Hematopoietic multipotent progenitor cell (in vitro differentiated cells): ENCODE measurements around the gene BCAM. TPM values are rescaled to one million over a fixed set of nuclear protein-coding genes. Genes with fewer than 3 reads are reported as not detected.
"Not testable (repeated sequence)": the region's sequence is repeated elsewhere in the genome, so short reads cannot be mapped to it uniquely, and the experiment has no call there.

Experiments used
- DNase-seq, 3 donors: peaks; one replicate each; pipeline ENCODE4 v3.0.0-alpha.2; 2011 to 2015; ENCODE audit warnings: low read depth in 2 of 3, low spot score in 2 of 3
- total RNA-seq: library from RNA; depleted of rRNA; stranded (reverse); fragments of >200 nt; gene quantifications from one replicate; pipeline ENCODE4 v1.2.3, GENCODE V29; 2012

BCAM gene
- total RNA-seq, 1 donor, result 8.6 TPM

GRCh38 chr19:44813841-44814470 is 5.1 kb downstream of the BCAM start:
- no peak for DNase-seq

GRCh38 chr19:44814517-44814916 is 5.6 kb downstream of the BCAM start:
- DNase-seq, result no peak

- DNase-seq, result no peak
Measured at GRCh38 chr19:44816301-44816700, 7.4 kb downstream of the BCAM start.

DNA sequence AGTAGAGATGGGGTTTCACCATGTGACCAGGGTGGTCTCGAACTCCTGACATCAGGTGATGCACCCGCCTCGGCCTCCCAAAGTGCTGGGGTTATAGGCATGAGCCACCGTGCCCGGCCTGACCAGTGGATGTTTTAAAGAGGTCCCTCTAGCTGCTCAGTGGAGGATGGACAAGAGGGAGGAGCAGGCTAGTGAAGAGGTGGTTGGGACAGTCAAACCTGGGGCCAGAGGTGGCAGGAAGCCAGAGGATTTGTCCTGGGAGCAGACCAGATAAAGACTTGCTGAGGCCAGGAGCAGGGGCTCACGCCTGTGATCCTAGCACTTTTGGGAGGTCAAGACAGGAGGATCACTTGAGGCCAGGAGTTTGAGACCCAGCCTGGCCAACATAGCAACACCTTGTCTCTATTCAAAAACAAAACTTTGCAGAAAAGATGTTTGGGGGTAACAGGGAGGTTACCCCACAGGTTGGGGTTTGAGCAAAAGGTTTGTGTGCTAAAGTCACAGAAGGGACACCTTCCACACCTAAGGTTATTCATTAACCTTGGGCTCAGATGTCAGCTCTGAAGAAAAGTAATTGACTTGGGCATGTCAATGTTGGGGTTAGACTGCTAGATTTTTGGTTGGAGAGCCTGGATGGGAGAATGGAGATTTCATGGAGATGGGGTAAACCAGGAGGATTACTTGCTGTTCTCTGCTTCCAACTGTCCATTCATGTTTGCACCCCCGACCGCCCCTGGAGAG is 9.0 kb downstream of the BCAM start:
- no peak for DNase-seq

GRCh38 chr19:44818466-44819031 is 9.6 kb downstream of the BCAM start:
- no peak for DNase-seq

DNA sequence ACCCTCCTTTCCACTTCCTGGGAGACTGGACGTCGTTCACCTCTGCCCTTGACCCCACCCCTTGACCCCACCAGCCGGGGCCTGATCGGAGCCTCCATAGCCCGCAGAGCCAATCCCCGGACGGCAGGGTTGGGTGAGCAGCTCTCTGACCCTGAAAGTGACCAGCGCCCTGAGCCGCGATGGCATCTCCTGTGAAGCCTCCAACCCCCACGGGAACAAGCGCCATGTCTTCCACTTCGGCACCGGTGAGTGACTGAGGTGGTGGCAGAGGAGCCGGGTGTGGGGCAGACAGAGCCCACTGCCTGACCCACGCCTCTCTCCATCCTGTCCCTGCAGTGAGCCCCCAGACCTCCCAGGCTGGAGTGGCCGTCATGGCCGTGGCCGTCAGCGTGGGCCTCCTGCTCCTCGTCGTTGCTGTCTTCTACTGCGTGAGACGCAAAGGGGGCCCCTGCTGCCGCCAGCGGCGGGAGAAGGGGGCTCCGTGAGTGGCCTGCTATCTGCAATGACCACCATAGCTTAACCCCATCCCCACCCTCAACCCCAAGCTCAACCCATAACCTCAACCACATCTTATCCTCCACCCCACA is 10.4 kb downstream of the BCAM start:
- no peak for DNase-seq

DNA sequence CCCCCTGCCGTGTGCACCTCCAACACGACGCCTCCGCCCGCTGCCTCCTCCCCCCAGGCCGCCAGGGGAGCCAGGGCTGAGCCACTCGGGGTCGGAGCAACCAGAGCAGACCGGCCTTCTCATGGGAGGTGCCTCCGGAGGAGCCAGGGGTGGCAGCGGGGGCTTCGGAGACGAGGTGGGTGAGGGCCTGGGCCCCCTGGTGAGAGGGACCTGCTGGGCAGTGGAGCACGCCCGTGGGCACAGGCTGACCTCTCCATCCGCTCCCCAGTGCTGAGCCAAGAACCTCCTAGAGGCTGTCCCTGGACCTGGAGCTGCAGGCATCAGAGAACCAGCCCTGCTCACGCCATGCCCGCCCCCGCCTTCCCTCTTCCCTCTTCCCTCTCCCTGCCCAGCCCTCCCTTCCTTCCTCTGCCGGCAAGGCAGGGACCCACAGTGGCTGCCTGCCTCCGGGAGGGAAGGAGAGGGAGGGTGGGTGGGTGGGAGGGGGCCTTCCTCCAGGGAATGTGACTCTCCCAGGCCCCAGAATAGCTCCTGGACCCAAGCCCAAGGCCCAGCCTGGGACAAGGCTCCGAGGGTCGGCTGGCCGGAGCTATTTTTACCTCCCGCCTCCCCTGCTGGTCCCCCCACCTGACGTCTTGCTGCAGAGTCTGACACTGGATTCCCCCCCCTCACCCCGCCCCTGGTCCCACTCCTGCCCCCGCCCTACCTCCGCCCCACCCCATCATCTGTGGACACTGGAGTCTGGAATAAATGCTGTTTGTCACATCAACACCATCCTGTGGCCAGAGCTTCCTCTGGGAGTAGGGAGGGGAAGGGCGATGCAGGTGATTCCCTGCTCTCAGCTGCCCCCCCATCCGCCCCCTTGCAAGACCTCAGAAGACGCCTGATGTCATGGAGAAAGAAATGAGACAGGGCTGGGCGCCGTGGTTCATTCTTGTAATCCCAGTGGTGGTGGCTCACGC is 12.0 kb downstream of the BCAM start:
- DNase-seq, result no peak

DNA sequence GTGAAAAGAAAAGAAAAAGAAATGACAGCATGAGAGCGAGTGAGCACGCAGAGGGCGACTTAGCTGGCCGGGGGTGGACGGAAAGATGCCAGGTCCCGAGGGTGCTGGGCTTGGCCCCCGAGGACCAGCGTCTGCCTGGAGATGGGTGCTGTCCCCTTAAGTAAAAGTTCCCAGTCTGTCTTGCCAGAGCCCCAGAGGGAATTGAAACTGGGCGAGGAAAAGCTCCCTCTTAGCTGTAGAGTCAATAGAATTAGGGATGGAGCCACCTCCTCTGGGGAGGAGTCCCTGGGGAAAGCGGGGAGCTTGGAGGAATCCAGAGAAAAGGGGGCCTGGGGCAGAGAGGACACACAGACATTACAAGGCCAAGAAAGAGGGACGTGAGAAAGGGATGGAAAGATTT is 13.3 kb downstream of the BCAM start:
- DNase-seq, result no peak

GRCh38 chr19:44822670-44823372 is 13.9 kb downstream of the BCAM start:
- DNase-seq, result no peak

GRCh38 chr19:44823373-44823698 is 14.4 kb downstream of the BCAM start:
- DNase-seq, result no peak

DNA sequence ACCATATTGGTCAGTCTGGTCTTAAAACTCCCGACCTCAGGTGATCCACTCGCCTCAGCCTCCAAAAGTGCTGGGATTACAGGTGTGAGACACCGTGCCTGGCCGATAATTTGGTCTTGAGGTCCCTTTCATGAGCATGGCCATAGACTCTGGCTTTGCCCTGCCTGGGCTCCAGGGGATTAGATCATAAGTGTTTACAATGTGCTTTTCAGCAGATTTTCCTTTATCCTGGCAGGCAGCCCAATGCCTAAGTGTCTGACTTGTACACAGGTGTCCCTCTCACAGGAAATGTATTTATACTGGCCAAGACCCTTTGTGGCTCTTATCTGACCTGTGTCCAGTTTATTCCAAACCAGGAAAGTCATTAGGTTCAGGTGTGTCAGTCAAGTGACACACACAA is 15.9 kb downstream of the BCAM start:
- DNase-seq, result no peak

DNA sequence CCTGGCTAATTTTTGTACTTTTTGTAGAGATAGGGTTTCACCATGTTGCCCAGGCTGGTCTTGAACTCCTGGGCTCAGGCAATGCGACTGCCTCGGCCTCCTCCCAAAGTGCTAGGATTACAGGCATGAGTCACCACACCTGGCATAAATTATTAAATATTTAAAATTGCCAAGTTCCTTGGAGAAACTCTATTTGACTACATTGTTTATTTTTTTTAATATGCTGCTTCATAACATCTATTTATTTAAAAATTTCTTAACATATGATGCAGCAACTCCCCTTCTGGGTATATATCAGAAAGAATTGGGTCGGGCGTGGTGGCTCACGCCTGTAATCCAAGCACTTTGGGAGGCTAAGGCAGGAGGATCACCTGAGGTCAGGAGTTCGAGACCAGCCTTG is 24.0 kb downstream of the BCAM start:
- DNase-seq, result not testable (repeated sequence)

- not testable (repeated sequence) for DNase-seq
Measured at GRCh38 chr19:44834399-44834798, 25.5 kb downstream of the BCAM start.

GRCh38 chr19:44839276-44839675 is 30.4 kb downstream of the BCAM start:
- DNase-seq, result no peak

DNA sequence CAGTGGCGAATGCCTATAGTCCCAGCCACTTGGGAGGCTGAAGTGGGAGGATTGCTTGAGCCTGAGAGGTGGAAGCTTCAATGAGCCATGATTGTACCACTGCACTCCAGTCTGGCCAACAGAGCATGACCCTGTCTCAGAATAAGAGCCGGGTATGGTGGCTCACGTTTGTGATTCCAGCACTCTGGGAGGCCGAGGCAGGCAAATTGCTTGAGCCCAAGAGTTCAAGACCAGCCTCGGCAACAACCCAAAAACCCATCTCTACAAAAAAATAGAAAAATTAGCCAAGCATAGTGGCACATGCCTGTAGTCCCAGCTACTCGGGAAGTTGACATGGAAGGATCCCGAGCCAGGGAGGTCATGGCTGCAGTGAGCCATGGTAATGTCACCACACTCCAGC is 31.9 kb downstream of the BCAM start:
- DNase-seq, result no peak

GRCh38 chr19:44841231-44841630 is 32.3 kb downstream of the BCAM start:
- DNase-seq, result no peak

- no peak for DNase-seq
Measured at GRCh38 chr19:44845286-44845611, 36.3 kb downstream of the BCAM start.

DNA sequence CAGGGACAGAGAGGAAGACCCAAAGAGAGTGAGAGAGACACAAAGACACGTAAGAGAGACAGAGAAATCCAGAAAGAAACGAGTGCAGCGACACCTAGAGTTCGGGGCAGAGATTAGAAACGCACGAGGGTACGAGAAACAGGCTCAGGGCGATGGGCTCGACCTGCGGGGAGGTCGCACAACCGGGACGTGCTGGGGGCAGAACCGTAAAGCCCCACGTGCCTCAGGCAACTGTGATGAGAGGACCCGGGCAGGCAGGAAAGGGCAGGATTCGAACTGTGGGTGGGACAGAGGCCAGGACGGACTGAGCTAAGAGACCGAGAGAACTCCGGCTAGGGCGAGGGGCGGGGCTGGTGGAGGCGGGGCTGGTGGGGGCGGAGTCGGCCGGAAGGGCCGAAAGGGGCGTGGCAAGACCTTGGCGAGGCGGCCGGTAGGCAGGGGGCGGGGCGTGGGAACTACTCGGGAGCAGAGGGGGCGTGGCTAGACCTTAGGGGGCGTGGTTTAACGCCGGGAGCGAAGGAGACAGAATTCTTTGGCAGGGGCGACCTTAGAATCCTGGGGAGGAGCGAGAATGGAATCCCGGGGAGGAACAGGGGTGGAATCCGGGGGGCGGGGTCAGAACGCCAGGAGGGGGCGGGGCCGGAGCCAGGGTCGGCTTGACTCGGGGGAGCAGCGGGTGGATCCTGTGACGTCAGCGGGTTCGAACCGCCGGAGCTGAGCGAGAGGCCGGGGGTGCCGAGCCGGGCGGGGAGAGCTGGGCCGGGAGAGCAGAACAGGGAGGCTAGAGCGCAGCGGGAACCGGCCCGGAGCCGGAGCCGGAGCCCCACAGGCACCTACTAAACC is 36.9 kb downstream of the BCAM start, which contains the start of gene NECTIN2:
NECTIN2 (plus strand) TSS at position 686 of the 843 bp plus-strand sequence. CDS start 229 bp downstream, outside the sequence.
- DNase-seq, result peak; percentile 54 to 97 (median 95)

GRCh38 chr19:44846455-44847143 is 37.7 kb downstream of the BCAM start:
- DNase-seq, result no peak
